ENCODE measurements around the gene ERMAP.
"Not testable (repeated sequence)": the region's sequence is repeated elsewhere in the genome, so short reads cannot be mapped to it uniquely, and the experiment has no call there.

ERMAP gene

GRCh38 chr1:42841440-42842147 lies 24.7 kb downstream of the ERMAP start:
- DNase-seq: no peak

- DNase-seq: peak in 1 of 56 donors; percentile 25
Observed at GRCh38 chr1:42844592-42845140, 27.7 kb downstream of the ERMAP start.

GRCh38 chr1:42845193-42845592 lies 28.3 kb downstream of the ERMAP start:
- no peak for DNase-seq

- DNase-seq: no peak
Observed at GRCh38 chr1:42845866-42846256, 28.9 kb downstream of the ERMAP start.

- peak; percentile 41 to 97 (median 91) for DNase-seq
Observed at GRCh38 chr1:42846257-42847110, 29.6 kb downstream of the ERMAP start, which contains the start of gene ZNF691. ZNF691 (plus strand) TSS chr1:42846613; CDS start chr1:42849659, 3,046 bp downstream.

- peak in 2 of 56 donors; percentile 13 to 20 for DNase-seq
Observed at GRCh38 chr1:42847111-42847595, 30.2 kb downstream of the ERMAP start.

- DNase-seq: no peak
Observed at GRCh38 chr1:42847721-42848460, 31.0 kb downstream of the ERMAP start.

- DNase-seq: no peak
Observed at GRCh38 chr1:42848823-42849537, 32.1 kb downstream of the ERMAP start.

GRCh38 chr1:42849944-42850343 lies 33.0 kb downstream of the ERMAP start:
- no peak for DNase-seq

GRCh38 chr1:42851420-42851819 lies 34.5 kb downstream of the ERMAP start:
- peak in 6 of 56 donors; percentile 6 to 35 (median 15) for DNase-seq

GRCh38 chr1:42851960-42852607 lies 35.2 kb downstream of the ERMAP start:
- DNase-seq: no peak

- no peak for DNase-seq
Observed at GRCh38 chr1:42852608-42852980, 35.7 kb downstream of the ERMAP start.

GRCh38 chr1:42853116-42853884 lies 36.4 kb downstream of the ERMAP start:
- no peak for DNase-seq

- not testable (repeated sequence) for DNase-seq
Observed at GRCh38 chr1:42856554-42856953, 39.6 kb downstream of the ERMAP start.

- not testable (repeated sequence) for DNase-seq
Observed at GRCh38 chr1:42859366-42859765, 42.4 kb downstream of the ERMAP start.

- no peak for DNase-seq
Observed at GRCh38 chr1:42860339-42861013, 43.6 kb downstream of the ERMAP start.

GRCh38 chr1:42861014-42861399 lies 44.1 kb downstream of the ERMAP start:
- DNase-seq: no peak

GRCh38 chr1:42866549-42866948 lies 49.6 kb downstream of the ERMAP start:
- DNase-seq: no peak

GRCh38 chr1:42868466-42868865 lies 51.5 kb downstream of the ERMAP start:
- DNase-seq: not testable (repeated sequence)

Measured in nucleus accumbens (tissue), 56 donors.